Peyer's patch (tissue), 4 donors: ENCODE measurements around the gene CSF3R.

ENCODE experiments used
- CTCF ChIP-seq, 6 experiments: fragments of 450-650 bp in 4 of 6; fragments of 200-600 bp in 2 of 6; sonication (generic) in 1 of 6; IDR thresholded peaks; one replicate each; pipeline ENCODE4 v1.5.1; 2017 to 2019; ENCODE audit warnings: antibody characterized with exemption in 6 of 6, mild to moderate bottlenecking in 3 of 6, moderate library complexity in 1 of 6
- POLR2A ChIP-seq, 2 donors: fragments of 450-650 bp; IDR thresholded peaks; one replicate each; pipeline ENCODE4 v1.5.1; 2017; ENCODE audit warnings: antibody characterized with exemption in 2 of 2, mild to moderate bottlenecking in 2 of 2, moderate library complexity in 2 of 2

- TF ChIP-seq CTCF (IDR thresholded peaks at IDR 0.05) (no peak), POLR2A (IDR thresholded peaks at IDR 0.05) (no peak)
Observed at GRCh38 chr1:36419140-36419539, 63.6 kb downstream of the CSF3R start.
